Liver (tissue), 6 donors: ENCODE measurements around the gene PAK1IP1. TPM values are rescaled to one million over a fixed set of nuclear protein-coding genes. Genes with fewer than 3 reads are reported as not detected.

Experiments used
- FOXA2 ChIP-seq: IDR thresholded peaks from 2 replicates; pipeline ENCODE4 v1.6.1; 2016; ENCODE audit warnings: antibody characterized with exemption
- HNF4A ChIP-seq, 2 donors: conservative IDR thresholded peaks; 2 replicates each; pipeline ENCODE4 v1.6.1; 2016; ENCODE audit warnings: antibody characterized with exemption in 2 of 2, mild to moderate bottlenecking in 2 of 2
- HNF4G ChIP-seq: IDR thresholded peaks from 2 replicates; pipeline ENCODE4 v1.6.1; 2016; ENCODE audit warnings: antibody characterized with exemption
- JUND ChIP-seq, 2 donors: IDR thresholded peaks; 2 replicates each; pipeline ENCODE4 v1.6.1; 2016; ENCODE audit warnings: antibody characterized with exemption in 2 of 2
- MAX ChIP-seq: IDR thresholded peaks from 2 replicates; pipeline ENCODE4 v1.6.1; 2016; ENCODE audit warnings: antibody characterized with exemption
- TAF1 ChIP-seq: conservative IDR thresholded peaks from 2 replicates; pipeline ENCODE4 v1.6.1; 2016; ENCODE audit warnings: antibody characterized with exemption, mild to moderate bottlenecking
- ZBTB33 ChIP-seq: IDR thresholded peaks from 2 replicates; pipeline ENCODE4 v1.6.1; 2016; ENCODE audit warnings: antibody characterized with exemption
- polyA plus RNA-seq, 2 donors: library from polyadenylated mRNA; stranded (reverse) in 1 of 2; unstranded in 1 of 2; fragments of 200-250 nt in 1 of 2; fragments of >200 nt in 1 of 2; fragmentation: Nextera tagmentation in 1 of 2; extraction: Ambion mirVana in 1 of 2; gene quantifications; one replicate each; pipeline versions ENCODE4 v1.2.1 to v1.2.3, GENCODE V29; 2013 to 2015
- small RNA-seq: library from RNA; depleted of rRNA; stranded (forward); fragments of <200 nt; gene quantifications from one replicate; pipeline ENCODE3, GENCODE V24; 2014
- total RNA-seq, 2 donors: library from RNA; depleted of rRNA; stranded (reverse); fragments of >200 nt; gene quantifications; one replicate each; pipeline ENCODE4 v1.2.3, GENCODE V29; 2014
- donor health status: healthy.
- donor health status: healthy.
- donor health status: healthy.

Gene PAK1IP1
- total and polyA plus RNA-seq, 4 donors, result 6.0 to 10.8 (median 7.7) TPM

- no peak for TF ChIP-seq FOXA2
- no peak for TF ChIP-seq MAX
- no peak for TF ChIP-seq HNF4G
- TF ChIP-seq JUND (IDR thresholded peaks at IDR 0.05), result no peak
- TF ChIP-seq TAF1, result no peak
- no peak for TF ChIP-seq HNF4A (conservative IDR thresholded peaks at IDR 0.05)
- no peak for TF ChIP-seq ZBTB33
Measured at GRCh38 chr6:10756085-10756484, 61.3 kb downstream of the PAK1IP1 start (continued).

Small RNA genes lying within 50 kb of the gene (small RNA-seq; reads per million reads assigned to genes)
- gene RF00019 (not detected), gene RNA5SP203 (not detected)

Other genes starting within 250 kb of the PAK1IP1 start
- 10 to 100 TPM in 1 of 2 donors, 1 to 10 TPM in 1; 2.8 to 16.7 TPM for gene GCNT2, start 173.6 kb upstream of the PAK1IP1 start, total RNA-seq
- gene GCNT2, start 173.6 kb upstream of the PAK1IP1 start, polyA plus RNA-seq, result 1 to 10 TPM; 4.1 to 4.3 TPM
- under 1 TPM in 1 of 2 donors, not detected in 1; 0.50 TPM for gene C6orf52, start 356 bp upstream of the PAK1IP1 start, total RNA-seq
- gene C6orf52, start 356 bp upstream of the PAK1IP1 start, polyA plus RNA-seq, result under 1 TPM; 0.33 to 0.71 TPM
- 100 to 1,000 TPM in 1 of 2 donors, 10 to 100 TPM in 1; 36.8 to 239 TPM for gene TMEM14C, start 28.1 kb downstream of the PAK1IP1 start, total RNA-seq
- gene TMEM14C, start 28.1 kb downstream of the PAK1IP1 start, polyA plus RNA-seq, result 100 to 1,000 TPM in 1 of 2 donors, 10 to 100 TPM in 1; 75.4 to 114 TPM
- gene TMEM14B, start 52.8 kb downstream of the PAK1IP1 start, total RNA-seq, result 100 to 1,000 TPM in 1 of 2 donors, 10 to 100 TPM in 1; 30.7 to 115 TPM
- 100 to 1,000 TPM in 1 of 2 donors, 10 to 100 TPM in 1; 38.4 to 102 TPM for gene TMEM14B, start 52.8 kb downstream of the PAK1IP1 start, polyA plus RNA-seq
- under 1 TPM; 0.09 to 0.17 TPM for gene MAK, start 143.6 kb downstream of the PAK1IP1 start, total RNA-seq
- under 1 TPM; 0.02 to 0.26 TPM for gene MAK, start 143.6 kb downstream of the PAK1IP1 start, polyA plus RNA-seq
- gene GCM2, start 187.1 kb downstream of the PAK1IP1 start, total RNA-seq, result not detected
- gene GCM2, start 187.1 kb downstream of the PAK1IP1 start, polyA plus RNA-seq, result not detected
- under 1 TPM; 0.28 to 0.33 TPM for gene SYCP2L, start 192.1 kb downstream of the PAK1IP1 start, total RNA-seq
- gene SYCP2L, start 192.1 kb downstream of the PAK1IP1 start, polyA plus RNA-seq, result not detected